ENCODE data around the gene DENND6B.
"Not testable (repeated sequence)": the region's sequence is repeated elsewhere in the genome, so short reads cannot be mapped to it uniquely, and the experiment has no call there.

DENND6B gene

DNA sequence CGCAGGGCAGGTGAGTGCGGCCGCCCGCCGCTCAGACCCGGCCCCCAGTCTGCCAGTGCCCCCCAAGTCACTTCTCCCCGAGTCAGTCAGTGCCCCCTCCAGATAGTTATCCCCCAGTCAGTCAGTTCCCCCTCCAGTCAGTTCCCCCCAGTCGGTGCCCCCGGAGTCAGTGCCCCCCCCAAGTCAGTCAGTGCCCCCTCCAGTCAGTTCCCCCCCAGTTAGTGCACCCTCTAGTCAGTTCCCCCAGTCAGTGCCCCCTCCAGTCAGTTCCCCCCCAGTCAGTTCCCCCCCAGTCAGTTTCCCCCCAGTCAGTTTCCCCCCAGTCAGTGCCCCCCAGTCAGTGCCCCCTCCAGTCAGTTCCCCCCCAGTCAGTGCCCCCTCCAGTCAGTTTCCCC is 16.7 kb upstream of the DENND6B start:
- DNase-seq (ENCODE audit: low spot score in 2 of 2) = no peak
- peaks cover 6% of the 10 kb centered on the region for H3K4me1 Mint-ChIP-seq
- no peaks in the 10 kb centered on the region for H3K9me3 Mint-ChIP-seq
- no peak for ATAC-seq
- H3K36me3 Mint-ChIP-seq = peaks cover 4% of the 10 kb centered on the region
- H3K4me3 Mint-ChIP-seq = peak overlapping the region; percentile 78
- H3K27ac Mint-ChIP-seq = no peak overlapping the region

GRCh38 chr22:50342651-50343540 is 16.1 kb upstream of the DENND6B start, which contains the start of gene PPP6R2:
Gene PPP6R2 (plus strand): TSS chr22:50343327. CDS start chr22:50393909, 50,582 bp downstream.
- Mint-ChIP-seq H3K36me3 (peaks cover 4% of the 10 kb centered on the region), H3K9me3 (no peaks in the 10 kb centered on the region), H3K4me1 (peaks cover 6% of the 10 kb centered on the region), H3K27ac (peak within 1 kb of the TSS; percentile 86), H3K4me3 (peak within 1 kb of the TSS; percentile 78)
- ATAC-seq (peak; percentile 83), DNase-seq (ENCODE audit: low spot score in 2 of 2) (peak; percentile 94 to 95)

GRCh38 chr22:50341977-50342650 is 15.3 kb upstream of the DENND6B start:
- no peaks in the 10 kb centered on the region for H3K9me3 Mint-ChIP-seq
- ATAC-seq (peak; percentile 73), DNase-seq (ENCODE audit: low spot score in 2 of 2) (peak; percentile 95 to 96)
- H3K36me3 Mint-ChIP-seq = peaks cover 4% of the 10 kb centered on the region
- H3K4me1 Mint-ChIP-seq = peaks cover 6% of the 10 kb centered on the region
- peak overlapping the region; percentile 78 for H3K4me3 Mint-ChIP-seq
- H3K27ac Mint-ChIP-seq = peak overlapping the region; percentile 86

DNA sequence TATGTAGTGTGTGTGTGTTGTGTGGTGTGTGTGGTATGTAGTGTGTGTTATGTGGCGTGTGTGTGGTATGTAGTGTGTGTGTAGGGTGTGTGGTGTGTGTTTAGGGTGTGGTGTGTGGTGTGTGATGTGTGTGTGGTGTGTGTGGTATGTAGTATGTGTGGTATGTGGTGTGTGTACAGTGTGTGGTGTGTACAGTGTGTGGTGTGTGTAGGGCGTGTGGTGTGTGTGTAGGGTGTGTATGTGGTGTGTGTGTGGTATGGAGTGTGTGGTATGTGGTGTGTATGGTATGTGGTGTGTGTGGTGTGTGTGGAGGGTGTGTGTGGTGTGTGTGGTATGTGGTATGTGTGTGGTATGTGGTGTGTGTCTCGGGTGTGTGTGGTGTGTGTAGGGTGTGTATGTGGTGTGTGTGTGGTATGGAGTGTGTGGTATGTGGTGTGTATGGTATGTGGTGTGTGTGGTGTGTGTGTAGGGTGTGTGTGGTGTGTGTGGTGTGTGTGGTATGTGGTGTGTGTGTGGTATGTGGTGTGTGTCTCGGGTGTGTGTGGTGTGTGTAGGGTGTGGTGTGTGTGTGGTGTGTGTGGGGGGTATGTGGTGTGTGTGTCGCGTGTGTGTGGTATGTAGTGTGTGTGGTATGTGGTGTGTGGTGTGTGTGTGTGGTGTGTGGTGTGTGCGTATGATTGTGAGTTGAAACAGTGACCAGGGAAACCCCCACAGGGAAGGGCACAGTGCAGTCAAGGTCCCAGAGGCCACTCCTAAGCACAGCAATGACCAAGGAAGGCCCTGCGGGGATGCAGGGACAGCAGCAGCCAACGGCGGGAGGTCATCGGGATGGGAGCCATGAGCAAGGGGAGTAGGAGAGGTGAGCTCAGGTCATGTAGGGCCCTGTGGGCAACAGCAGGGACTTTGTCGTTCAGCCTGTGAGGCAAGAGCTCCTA is 13.4 kb upstream of the DENND6B start:
- Mint-ChIP-seq H3K9me3 (no peaks in the 10 kb centered on the region), H3K27ac (no peak overlapping the region), H3K36me3 (peaks cover 4% of the 10 kb centered on the region), H3K4me1 (peaks cover 6% of the 10 kb centered on the region), H3K4me3 (no peak overlapping the region)
- DNase-seq (ENCODE audit: low spot score in 2 of 2) (peak in 1 of 2 donors; percentile 65), ATAC-seq (peak; percentile 11)

DNA sequence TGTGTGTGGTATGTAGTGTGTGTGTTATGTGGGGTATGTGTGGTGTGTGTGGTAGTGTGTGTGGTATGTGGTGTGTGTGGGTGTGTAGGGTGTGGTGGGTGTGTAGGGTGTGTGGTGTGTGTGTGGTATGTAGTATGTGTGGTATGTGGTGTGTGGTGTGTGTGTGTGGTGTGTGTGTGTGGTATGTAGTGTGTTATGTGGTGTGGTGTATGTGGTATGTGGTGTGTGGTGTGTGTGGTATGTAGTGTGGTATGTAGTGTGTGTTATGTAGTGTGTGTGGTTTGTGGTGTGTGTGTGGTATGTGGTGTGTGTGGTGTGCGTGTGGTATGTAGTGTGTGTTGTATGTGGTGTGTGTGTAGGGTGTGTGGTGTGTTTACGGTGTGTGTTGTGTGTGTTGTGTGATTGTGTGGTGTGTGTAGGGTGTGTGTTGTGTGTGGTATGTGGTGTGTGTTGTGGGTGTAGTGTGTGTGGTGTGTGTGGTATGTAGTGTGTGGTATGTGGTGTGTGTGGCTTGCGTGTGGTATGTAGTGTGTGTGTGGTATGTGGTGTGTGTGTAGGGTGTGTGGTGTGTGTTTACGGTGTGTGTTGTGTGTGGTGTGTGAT is 12.1 kb upstream of the DENND6B start:
- DNase-seq (ENCODE audit: low spot score in 2 of 2) (no peak), ATAC-seq (no peak)
- Mint-ChIP-seq H3K9me3 (no peaks in the 10 kb centered on the region), H3K27ac (no peak overlapping the region), H3K36me3 (peaks cover 4% of the 10 kb centered on the region), H3K4me1 (peaks cover 6% of the 10 kb centered on the region), H3K4me3 (no peak overlapping the region)

- no peaks in the 10 kb centered on the region for H3K9me3 Mint-ChIP-seq
- no peak overlapping the region for H3K4me3 Mint-ChIP-seq
- no peak overlapping the region for H3K27ac Mint-ChIP-seq
- H3K36me3 Mint-ChIP-seq = peaks cover 4% of the 10 kb centered on the region
- H3K4me1 Mint-ChIP-seq = peaks cover 6% of the 10 kb centered on the region
- no peak for DNase-seq (ENCODE audit: low spot score in 2 of 2)
- no peak for ATAC-seq
Measured at GRCh38 chr22:50338042-50338573, 11.3 kb upstream of the DENND6B start.

- Mint-ChIP-seq H3K4me1 (peaks cover 5% of the 10 kb centered on the region), H3K4me3 (no peak overlapping the region), H3K36me3 (peaks cover 2% of the 10 kb centered on the region), H3K27ac (no peak overlapping the region), H3K9me3 (no peaks in the 10 kb centered on the region)
- DNase-seq (ENCODE audit: low spot score in 2 of 2) = no peak
- ATAC-seq = no peak
Measured at GRCh38 chr22:50337262-50338041, 10.6 kb upstream of the DENND6B start.

- not testable (repeated sequence) for ATAC-seq; H3K9me3 Mint-ChIP-seq; H3K4me3 Mint-ChIP-seq; DNase-seq (ENCODE audit: low spot score in 2 of 2); H3K27ac Mint-ChIP-seq; H3K36me3 Mint-ChIP-seq; H3K4me1 Mint-ChIP-seq
Measured at GRCh38 chr22:50334433-50334832, 7.6 kb upstream of the DENND6B start.

DNA sequence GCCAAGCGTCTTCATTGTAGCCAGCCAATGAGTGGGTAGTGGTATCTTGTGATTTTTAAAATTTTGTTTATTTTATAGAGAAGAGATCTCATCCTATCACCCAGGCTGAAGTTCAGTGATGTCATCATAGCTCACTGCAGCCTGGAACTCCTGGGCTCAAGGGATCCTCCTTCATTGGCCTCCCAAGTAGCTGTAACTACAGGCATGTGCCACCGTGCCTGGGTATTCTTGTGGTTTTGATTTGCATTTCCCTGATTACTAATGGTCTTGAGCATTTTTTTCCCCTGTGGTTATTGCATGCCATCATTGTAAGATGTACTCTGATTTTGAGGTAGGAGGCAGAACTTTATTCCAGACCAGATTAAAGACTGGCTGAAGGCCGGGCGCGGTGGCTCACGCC is 2.4 kb upstream of the DENND6B start:
- DNase-seq (ENCODE audit: low spot score in 2 of 2) = no peak
- Mint-ChIP-seq H3K4me3 (no peak overlapping the region), H3K9me3 (no peaks in the 10 kb centered on the region), H3K4me1 (peaks cover 9% of the 10 kb centered on the region), H3K36me3 (no peaks in the 10 kb centered on the region), H3K27ac (no peak overlapping the region)
- no peak for ATAC-seq

DNA sequence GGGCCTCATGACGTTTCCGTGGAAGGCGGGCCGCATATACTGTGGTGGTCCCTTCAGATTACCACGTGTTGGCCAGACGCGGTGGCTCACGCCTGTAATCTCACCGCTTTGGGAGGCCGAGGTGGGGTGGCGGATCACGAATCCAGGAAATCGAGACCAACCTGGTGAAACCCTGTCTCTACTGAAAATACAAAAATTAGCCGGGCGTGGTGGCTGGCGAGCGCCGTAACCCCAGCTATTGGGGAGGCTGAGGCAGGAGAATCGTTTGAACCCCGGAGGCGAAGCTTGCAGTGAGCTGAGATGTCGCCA is 853 bp upstream of the DENND6B start:
- H3K4me1 Mint-ChIP-seq = peaks cover 9% of the 10 kb centered on the region
- peak overlapping the region; percentile 78 for H3K4me3 Mint-ChIP-seq
- H3K27ac Mint-ChIP-seq = peak overlapping the region; percentile 80
- no peaks in the 10 kb centered on the region for H3K9me3 Mint-ChIP-seq
- ATAC-seq (no peak), DNase-seq (ENCODE audit: low spot score in 2 of 2) (peak in 1 of 2 donors; percentile 55)
- H3K36me3 Mint-ChIP-seq = no peaks in the 10 kb centered on the region

GRCh38 chr22:50326225-50326955 is 422 bp downstream of the DENND6B start:
- Mint-ChIP-seq H3K27ac (peak overlapping the region; percentile 54), H3K36me3 (no peaks in the 10 kb centered on the region), H3K4me1 (peaks cover 9% of the 10 kb centered on the region), H3K4me3 (peak overlapping the region; percentile 78), H3K9me3 (no peaks in the 10 kb centered on the region)
- ATAC-seq = no peak
- DNase-seq (ENCODE audit: low spot score in 2 of 2) = no peak

DNA sequence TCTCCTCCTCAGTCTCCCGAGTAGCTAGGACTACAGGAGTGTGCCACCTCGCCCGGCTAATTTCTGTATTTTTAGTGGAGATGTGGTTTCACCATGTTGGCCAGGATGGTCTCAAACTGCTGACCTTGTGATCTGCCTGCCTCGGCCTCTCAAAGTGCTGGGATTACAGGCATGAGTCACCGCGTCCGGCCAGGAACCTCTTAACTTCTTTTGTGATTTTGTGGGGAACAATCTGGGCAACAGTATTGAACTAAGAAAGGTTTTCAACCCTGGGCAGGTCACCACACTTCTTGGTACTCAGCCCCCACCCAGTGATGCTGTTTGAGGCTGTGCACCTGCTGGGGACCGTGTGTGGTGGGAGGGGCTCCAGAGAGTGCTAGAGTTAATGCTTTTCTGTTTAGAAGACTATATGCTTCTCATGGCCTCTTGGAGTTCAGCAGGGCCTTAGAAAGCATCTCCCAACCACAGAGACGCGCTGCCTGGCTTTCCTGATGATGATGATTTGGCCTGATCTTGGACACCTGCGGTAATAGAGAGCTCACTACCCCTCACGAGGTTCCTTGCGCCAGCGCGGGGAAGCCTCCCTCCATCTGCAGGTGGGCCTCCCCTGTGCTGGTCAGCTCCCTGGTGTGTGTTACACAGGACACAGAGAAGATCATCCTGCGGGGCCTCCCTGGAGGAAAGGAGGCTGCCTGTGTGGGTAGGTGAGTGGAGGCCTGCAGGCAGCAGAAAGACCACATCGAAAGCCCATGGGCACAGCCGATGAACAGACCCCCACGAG is 1.2 kb downstream of the DENND6B start:
- no peak for ATAC-seq
- DNase-seq (ENCODE audit: low spot score in 2 of 2) = no peak
- no peaks in the 10 kb centered on the region for H3K9me3 Mint-ChIP-seq
- H3K4me3 Mint-ChIP-seq = peak overlapping the region; percentile 78
- no peaks in the 10 kb centered on the region for H3K36me3 Mint-ChIP-seq
- peak overlapping the region; percentile 54 for H3K27ac Mint-ChIP-seq
- peaks cover 9% of the 10 kb centered on the region for H3K4me1 Mint-ChIP-seq

DNA sequence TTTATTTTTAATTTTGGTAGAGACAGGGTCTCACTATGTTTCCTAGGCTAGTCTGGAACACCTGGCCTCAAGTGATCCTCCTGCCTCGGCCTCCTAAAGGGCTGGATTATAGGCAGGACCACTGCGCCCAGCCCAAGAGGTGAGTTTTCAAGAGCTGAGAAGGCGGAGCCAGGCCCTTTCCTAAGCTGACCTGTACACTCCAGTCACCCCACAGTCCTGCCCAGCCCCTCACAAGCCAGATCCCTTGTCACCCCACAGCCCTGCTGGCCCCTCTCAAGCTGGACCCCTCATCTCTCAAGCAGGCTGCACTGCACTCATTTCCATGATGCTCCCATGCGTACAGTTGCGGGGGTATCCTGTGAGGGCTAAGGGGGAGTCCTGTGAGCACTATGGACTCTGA is 2.9 kb downstream of the DENND6B start:
- H3K4me3 Mint-ChIP-seq = no peak overlapping the region
- ATAC-seq (no peak), DNase-seq (ENCODE audit: low spot score in 2 of 2) (no peak)
- H3K36me3 Mint-ChIP-seq = no peaks in the 10 kb centered on the region
- H3K4me1 Mint-ChIP-seq = peaks cover 9% of the 10 kb centered on the region
- no peaks in the 10 kb centered on the region for H3K9me3 Mint-ChIP-seq
- no peak overlapping the region for H3K27ac Mint-ChIP-seq
